GM20431 (cell line): ENCODE measurements around the gene SLC25A33.

Experiments used
- in situ Hi-C: fragments of 300-500 bp; cut with MseI, MboI; formaldehyde crosslinking; loops from one replicate; pipeline ENCODE4 v1.15.0; 2020; ENCODE audit warnings: low sequenced_read_pairs; ENCODE audit not compliant: unreplicated experiment

Gene SLC25A33

DNA sequence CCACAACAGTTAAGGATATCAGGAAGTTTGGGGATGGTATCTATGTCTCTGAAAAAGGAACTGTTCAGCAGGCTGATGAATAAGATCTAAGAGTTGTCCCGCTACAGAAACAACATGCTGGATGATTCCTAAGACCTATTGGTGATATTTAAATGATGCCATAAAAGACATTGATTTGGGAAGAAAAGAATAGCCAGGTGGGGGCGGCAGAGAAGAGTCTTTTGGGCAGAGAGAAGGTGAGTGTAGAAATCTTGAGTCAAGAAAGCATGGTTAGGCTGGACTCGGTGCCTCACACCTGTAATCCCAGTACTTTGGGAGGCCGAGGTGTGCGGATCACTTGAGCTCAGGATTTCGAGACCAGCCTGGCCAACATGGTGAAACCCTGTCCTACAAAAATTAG, 37.6 kb downstream of the SLC25A33 start:
- in situ Hi-C loops = loop anchor here (10.0 kb wide), 1 partner anchor 82 kb away; no protein-coding TSS in a partner anchor

DNA sequence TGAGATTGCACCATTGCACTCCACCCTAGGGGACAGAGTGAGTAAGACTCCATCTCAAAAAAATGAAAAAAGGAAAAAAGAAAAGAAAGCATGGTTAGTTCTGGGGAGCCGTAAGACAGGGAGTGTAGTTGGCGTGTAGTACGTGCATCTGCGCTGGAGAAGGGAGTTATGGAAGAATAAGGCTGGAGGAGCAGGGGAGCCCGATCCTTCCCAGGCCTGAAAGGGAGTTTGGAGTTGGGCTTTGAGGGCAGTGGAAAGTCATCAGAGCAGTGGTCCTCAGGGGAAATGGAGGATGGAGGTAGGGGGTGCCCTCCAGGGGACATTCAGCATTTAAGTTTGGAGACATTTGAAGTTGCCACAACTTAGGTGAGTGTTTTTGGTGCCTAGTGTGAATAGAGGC, 38.2 kb downstream of the SLC25A33 start:
- in situ Hi-C loops = loop anchor here (10.0 kb wide), 1 partner anchor 83 kb away; no protein-coding TSS in a partner anchor

DNA sequence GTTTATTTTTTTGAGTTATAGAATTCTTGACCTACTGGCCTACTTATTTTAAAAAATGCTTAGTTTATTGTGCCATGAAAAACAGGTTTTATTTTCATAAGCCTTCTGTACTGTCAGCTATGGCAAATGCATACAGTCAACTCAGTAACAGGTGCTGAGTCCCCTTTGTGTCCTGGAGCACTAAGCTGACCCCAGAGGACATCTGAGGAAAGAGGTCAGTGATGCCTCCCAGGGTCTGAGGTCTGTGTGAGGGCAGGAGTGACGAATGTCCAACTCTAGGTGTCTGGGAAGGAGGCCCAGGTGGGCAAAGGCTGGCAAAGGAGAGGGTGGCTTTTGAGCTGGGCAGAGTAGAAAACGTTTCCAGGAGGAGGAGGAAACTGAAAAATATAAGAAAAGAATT, 41.7 kb downstream of the SLC25A33 start:
- in situ Hi-C loops = no loop called here

DNA sequence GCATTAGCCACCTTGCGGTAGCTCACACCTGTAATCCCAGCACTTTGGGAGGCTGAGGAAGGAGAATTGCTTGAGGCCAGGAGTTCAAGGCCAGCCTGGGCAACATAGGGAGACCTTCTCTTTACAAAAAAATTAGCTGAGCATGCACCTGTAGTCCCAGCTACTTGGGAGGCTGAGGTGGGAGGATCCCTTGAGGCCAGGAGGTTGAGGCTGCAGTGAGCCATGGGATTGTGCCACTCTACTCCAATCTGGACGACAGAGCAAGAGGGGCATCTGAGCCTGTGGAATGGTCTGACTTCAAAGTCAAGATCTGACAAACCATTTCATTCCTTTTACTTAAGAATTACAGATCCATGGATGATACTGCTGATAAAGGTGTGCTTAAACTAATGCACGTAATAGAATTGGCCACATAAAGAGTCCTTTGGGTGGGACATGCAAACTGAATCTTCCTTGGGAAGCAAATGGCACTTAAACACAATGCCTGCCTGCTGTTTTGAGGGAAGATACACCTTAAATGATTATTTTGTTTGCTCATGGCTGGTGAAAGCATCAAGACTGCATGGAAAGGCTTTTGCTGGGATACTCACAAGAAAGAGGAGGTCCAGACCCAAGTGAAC, 47.0 kb downstream of the SLC25A33 start:
- in situ Hi-C loops = no loop called here

DNA sequence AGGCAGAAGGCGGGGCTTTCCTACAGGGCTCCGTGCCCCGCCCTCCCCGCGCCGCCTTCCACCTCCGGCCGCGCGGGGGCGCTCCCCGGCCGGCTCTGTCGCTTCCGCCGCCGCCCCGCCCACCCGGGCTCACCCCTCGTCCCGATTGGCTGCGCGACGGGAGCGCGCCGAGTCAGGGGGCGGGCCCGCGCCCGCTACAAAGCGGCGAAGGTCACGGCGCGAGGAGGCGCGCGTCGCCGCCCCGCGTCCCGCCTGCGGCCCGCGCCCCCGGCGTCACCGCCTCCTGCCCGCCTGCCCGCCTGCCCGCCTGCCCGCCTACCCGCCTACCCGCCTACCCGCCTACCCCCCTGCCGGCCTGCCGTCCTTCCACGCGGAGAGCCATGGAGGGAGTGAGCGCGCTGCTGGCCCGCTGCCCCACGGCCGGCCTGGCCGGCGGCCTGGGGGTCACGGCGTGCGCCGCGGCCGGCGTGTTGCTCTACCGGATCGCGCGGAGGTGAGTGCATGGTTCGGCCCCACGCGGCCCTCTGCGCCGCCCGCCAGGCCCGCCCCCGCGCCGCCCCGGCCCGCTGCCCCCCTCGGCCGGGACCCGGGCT, 49.4 kb downstream of the SLC25A33 start, which contains the start of gene TMEM201:
Gene TMEM201, plus strand, starts transcription at position 361 of the 593 bp plus-strand sequence. Its CDS starts 20 bp downstream, at position 381.
- in situ Hi-C loops = no loop called here

DNA sequence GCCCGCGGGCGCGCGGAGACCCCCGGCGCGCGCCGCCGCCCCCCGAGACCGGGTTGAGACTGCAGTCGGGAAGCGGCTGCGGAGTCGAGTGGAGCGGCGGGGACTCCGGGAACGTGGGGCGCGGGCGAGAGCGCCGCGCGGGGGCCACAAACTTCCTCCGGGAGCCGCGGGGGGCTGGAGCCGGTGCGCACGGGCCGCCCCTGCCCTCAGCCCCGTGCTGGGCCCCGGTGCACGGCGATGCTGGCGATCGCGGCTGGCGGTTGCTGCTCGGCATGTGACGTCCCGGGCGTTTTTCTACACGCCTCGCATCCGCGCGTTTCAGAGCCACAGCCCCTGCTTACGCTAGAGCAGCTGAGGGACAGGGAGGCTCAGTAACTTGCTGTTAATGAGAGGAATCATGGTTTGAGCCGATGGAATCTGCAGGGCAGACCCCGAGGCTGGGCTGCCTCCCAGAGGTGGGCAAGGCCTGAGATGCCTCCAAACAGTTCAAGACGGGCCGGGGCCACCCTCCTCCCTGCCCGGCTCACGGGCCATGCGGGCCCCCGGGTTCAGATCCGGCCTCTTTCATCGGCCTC, 50.0 kb downstream of the SLC25A33 start:
- in situ Hi-C loops = no loop called here

DNA sequence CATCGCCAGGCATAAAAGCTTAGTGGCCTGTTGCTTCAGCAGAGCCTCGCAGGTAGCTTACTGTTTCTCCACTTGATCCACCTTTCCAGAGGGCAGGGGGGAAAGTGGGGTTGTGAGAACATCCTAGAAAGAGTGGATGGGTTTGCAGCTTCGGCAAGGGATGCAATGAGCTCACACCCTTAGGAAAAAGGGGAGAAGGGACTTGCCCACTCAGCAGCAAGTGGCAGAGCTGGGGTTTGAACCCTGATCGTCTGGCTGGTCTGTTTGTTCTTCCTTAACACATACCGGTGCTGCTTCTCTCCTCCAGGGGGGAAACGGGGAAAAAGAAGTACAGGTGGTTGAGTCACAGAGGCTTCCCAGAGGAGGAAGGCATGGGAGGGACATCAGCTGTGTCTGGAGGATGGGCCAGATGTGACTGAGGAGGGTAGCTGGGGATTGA, 50.5 kb downstream of the SLC25A33 start:
- in situ Hi-C loops = no loop called here

DNA sequence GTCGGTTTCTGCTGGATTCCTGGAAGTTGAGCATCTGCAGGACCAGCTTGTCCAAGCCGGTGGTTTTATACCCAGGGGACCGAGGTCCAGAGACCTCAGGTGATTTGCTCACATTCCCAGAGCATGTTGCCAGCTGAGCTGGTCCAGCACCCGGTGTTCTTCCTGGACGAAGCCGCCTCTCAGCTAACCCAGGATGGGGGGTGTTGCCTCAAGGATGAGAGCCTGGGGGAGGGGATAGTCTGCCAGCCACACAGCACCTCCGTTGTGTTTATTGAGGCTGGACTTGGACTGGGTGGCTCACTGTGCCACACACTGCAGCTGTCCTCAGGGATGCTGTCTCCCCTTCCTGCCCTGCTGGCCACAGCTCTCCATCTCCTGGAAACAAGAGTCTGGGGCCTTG, 50.9 kb downstream of the SLC25A33 start:
- in situ Hi-C loops = no loop called here

DNA sequence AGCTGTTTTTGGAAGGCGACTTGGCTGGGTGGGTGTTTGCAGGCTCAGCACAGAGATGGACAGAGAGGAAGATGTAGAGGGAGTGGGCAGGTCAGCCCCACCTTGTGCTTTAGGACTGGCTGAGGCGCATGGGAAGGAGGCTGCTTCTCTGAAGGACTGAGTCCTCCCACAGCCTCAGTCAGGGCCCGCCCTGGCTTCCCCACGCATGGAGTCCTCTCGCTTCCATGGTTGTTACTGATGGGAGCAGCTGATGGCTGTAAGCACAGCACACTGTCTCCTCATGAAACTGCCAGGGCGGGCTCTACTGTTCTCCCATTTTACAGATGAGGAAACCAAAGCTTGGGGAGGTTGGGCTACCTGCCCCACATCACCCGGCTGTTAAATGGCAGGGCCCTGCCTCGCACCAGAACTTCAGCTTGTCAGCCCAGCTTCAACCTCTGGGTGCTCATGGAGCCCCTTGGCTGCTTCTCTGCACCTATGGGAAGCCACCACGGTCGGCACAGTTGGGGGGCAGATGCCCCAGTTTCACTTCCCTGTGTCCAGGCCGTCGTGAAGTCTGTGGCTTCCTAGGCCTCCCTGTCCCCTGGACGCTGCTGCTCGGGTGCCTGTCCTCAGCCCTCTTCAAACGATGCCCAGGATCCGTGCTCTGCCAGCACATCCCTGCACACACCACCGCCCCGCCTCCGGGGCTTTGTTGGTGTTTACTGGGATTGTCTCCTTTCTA, 51.8 kb downstream of the SLC25A33 start:
- in situ Hi-C loops = no loop called here

DNA sequence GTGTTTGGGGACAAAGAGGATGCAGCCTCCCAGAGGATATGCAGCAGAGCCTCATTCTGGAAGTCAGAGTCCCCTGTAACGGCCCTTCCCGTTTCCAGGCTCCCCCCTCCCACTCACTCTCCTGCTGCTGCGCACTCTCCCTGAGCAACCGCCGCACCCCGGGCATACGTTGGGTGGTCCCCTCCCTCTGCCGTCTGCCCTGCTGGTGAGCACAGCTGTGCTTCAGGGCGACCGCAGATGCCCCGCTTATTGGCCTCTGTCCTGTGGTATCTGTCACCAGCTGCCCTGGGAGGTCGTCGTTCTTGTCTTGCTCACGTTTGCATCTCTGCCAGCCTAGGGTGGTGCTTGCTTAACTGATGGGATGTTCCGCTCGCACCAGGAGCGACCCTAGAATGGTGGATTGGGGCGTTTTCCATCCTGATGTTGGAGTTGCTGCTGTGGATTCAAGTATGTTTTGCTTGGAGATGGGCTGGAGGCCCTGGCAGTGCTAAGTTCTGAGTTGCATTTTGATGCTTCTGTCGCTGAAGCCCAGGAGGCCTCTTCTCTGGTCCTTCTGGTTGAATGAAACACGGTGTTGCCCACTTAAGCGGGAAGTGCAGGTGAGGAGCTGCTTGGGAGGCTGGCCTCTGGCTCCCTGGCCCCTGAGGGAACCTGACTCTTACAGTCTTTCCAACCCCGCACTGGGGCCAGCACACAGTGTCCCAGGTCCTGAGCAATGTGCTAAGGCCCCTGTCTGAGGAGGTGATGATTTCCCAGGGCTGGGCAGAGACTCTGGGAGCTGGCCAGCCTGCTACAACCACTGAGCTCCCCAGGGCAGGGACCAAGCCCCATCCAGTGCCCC, 52.6 kb downstream of the SLC25A33 start:
- in situ Hi-C loops = no loop called here

DNA sequence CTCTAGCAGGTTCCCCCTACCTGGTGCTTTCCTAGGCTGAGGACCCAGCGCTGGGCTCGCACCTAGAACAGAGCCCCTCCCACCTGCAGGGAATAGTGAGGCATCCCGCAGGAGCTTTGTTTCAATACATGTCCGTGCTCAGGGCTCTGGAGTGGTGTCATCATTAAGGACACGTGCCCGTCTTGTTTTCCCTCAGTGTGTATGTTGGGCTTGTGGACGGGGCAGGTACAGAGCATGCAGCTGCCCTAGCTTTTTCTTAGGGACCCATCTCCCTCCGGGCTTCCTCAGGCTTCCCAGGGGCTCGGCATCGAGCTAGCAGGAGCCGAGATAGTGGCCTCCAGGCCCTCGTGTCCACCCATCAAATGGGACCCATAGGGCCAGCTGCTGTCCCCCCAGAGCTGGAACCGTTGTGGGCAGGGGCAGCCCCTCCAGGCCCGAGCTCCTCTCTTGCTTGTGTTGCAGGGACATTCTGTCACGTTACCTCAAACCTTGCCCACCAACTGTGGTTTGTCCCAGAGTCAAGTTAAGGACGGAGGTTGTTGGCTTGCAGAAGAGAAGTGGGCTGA, 53.3 kb downstream of the SLC25A33 start:
- in situ Hi-C loops = no loop called here

DNA sequence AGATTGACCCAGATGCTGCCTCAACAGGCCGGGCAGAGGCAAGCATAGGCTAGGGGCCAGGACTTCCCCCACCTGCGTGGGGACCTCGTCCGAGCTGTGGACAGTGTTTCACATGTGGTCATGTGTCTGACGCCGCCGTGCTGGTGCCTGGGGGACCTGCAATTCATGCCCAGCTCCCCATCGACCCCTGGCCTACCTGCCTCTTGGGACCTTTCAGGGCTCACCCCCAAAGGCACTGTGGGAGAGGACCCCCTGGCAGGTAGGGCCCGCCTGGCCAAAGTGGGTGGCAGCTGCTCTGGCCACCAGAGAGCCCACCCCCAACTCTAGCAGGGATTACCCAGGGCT, 53.9 kb downstream of the SLC25A33 start:
- in situ Hi-C loops = no loop called here

DNA sequence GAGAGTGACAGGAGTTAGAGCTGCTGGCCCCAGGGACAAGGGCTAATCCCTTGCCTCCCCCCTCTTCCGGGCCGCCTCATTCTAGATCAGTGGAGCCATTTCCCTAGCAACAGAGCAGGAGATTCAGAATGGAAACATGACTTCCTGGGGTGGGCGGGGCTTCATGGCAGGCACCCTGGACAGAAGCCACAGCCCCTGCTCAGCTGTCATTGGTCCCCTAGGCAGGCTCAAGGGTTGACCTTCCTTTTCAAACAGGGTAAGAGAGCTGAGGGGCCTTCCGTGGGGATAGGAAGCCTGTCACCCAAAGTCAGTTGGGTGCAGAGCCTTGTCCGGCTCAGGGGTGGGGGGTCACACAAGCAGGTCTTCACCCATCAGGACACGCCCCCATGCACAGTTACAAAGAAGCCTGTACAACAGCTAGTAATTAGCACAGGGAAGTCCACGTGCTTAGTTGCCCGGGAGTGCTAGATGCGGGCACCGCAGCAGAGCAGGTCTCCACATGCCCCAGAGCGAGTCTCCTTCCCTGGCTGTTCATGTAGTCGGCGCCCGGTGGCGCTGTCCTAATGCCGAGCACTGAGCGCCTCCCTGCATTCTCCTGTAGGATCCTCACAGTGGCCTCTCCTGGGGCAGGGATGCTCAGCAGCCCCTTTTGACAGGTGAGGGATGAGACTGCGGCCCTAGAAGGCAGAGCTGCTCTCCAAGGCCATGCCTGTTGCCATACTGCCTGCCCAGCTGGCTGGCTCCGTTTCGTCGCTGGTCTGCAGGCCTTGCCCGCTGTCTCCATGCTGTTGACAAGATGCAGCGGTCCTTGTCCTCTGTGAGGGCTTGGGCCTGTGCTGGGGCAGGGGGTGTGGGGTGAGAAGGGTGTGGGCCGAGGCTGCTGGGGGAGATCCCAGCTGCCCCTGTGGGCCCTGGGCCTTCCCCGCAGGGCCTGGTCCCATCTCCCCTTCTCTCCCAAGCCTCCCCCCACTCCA, 54.5 kb downstream of the SLC25A33 start:
- in situ Hi-C loops = no loop called here

DNA sequence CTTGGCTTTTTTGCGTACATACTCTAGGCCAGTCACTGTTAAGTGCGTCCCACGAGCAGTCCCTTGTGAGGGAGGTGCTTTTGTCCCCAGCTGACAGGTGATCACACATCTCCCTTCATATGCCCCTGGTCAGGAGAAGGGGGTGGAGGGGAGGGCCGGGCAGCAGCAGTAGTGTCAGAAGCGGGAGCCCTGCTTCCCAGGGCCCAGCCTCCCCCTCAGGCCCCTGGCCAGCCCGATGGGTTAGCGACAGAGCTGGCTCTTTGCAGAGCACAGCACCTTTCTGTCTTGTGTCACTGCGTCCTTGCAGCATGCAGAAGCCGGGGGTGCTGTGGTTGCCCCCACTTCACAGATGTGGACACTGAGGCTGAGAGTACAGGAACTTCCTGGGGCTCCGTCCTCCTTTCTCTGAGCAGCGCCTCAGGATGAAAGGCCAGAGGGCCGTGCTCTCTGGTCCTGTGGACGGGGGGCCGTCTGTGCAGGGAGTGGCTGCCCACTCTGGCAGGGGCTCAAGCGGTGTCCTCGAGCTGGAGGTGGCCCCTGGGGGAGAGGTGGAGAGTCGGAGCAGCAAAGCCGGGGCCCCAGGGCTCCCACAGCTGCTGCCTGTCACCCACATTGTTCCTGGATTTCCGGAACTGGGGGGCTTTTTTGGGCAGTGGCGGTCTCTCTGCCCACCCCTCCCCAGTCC, 55.3 kb downstream of the SLC25A33 start:
- in situ Hi-C loops = no loop called here

DNA sequence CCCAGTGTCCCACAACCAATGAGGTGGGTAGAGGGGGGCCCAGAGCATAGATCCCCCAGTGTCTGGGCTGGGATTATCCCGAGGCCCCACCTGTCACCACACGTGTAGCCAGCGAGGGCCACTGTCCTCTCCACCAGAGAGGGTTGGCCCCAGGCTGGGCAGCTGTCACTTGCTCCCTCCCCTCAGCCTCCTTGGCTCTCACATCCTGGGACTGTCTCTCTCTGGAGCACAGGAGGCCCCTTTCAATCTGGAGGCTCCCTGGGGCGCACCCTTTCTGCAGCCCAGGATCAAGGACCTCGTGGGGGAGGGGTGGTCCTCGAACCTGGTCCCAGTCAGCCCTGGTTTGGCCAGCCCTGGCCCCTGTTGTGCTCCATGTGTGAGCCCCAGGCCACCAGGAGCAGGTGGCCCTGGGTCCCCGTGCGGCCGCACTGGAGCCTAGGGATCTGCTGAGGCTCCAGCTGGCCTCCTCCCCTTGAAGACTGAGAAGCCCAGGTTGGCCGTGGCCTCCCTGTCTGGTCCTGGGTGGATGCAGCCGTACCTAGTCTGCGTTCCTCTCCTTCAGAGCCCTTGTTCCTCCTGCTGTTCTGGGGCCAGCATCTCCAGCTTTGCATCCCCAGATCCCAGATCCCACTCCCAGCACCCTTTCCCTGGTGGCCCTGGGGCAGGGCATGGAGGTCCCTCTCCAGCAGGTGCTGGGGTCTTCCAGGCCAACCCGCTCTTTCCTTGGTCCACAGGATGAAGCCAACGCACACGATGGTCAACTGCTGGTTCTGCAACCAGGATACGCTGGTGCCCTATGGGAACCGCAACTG, 56.1 kb downstream of the SLC25A33 start:
- in situ Hi-C loops = no loop called here

DNA sequence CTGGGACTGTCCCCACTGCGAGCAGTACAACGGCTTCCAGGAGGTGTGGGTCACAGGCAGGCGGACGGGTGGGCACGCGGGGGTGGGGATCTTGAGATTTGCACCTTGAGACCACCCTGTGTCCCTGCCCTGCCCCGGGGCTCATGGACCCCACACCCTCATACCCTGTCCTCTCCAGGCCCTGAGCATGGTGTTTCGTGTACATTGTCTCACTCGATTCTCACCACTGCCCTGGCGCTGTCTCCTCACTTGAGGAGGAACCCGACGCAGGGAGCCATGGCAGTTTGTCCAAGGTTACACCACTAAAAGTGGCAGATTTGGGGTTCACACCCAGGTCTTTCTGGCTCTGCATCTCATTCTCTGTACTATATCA, 56.7 kb downstream of the SLC25A33 start:
- in situ Hi-C loops = no loop called here

DNA sequence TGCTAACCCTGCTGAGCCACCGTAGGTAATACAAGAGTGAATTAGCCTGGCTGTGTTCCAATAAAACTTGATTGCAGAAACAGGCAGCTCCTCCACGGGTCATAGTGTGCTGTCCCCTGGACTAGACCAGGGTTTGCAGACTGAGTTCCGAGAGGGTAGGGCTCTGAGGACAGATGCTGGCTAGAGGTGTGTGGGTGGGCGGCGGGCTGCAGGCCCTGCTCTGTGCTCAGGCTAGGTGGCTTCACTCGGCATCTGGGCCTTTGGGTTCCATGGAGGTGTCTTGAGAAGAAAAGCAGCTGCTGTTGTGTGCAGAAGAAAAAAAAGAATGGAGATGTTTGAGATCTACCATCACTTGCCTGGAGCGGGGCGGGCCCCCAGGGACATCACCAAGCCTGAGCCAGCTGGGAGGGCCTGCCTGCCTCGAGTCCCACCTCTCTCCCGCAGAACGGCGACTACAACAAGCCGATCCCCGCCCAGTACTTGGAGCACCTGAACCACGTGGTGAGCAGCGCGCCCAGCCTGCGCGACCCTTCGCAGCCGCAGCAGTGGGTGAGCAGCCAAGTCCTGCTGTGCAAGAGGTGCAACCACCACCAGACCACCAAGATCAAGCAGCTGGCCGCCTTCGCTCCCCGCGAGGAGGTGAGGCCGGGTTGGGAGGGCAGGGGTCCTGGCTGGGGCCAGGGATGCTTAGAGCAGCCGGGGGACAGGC, 57.3 kb downstream of the SLC25A33 start:
- in situ Hi-C loops = no loop called here
